Psoas muscle (tissue), 8 donors: Measurements from ENCODE around the gene HOXD3. TPM values are rescaled to one million over a fixed set of nuclear protein-coding genes. Genes with fewer than 3 reads are reported as not detected.

Source experiments
- ATAC-seq, 4 donors: fragments of 200-7000 bp; cut with Tn5 transposase; one replicate each; pipeline ENCODE4 v1.9.1; 2020; ENCODE audit warnings: moderate library complexity in 3 of 4, mild to moderate bottlenecking in 2 of 4
- DNase-seq, 2 donors: peaks; one replicate each; pipeline ENCODE4 v3.0.0-alpha.2; 2020
- H3K27ac ChIP-seq: fragments of 200-600 bp; one replicate; pipeline ENCODE4 v1.8.0; 2022
- H3K27me3 ChIP-seq, 3 donors: fragments of 200-600 bp in 1 of 3; one replicate each; pipeline versions ENCODE4 v1.6.1 to v1.8.0; 2013 to 2022; ENCODE audit warnings: low read length in 2 of 3, mild to moderate bottlenecking in 2 of 3, moderate library complexity in 1 of 3; ENCODE audit not compliant: insufficient read depth in 3 of 3
- H3K36me3 ChIP-seq, 2 donors: fragments of 200-600 bp in 1 of 2; one replicate each; pipeline versions ENCODE4 v1.6.1 to v1.8.0; 2013 to 2022; ENCODE audit warnings: low read depth in 1 of 2, mild to moderate bottlenecking in 1 of 2, moderate library complexity in 1 of 2; ENCODE audit not compliant: insufficient read depth in 1 of 2
- H3K4me1 ChIP-seq: fragments of 200-600 bp; one replicate; pipeline ENCODE4 v1.8.0; 2022
- H3K4me3 ChIP-seq: fragments of 200-600 bp; one replicate; pipeline ENCODE4 v1.8.0; 2022; ENCODE audit warnings: mild to moderate bottlenecking
- H3K9me3 ChIP-seq: fragments of 200-600 bp; one replicate; pipeline ENCODE4 v1.8.0; 2022
- CTCF ChIP-seq: fragments of 200-600 bp; IDR thresholded peaks from one replicate; pipeline ENCODE4 v1.8.0; 2022; ENCODE audit warnings: antibody characterized with exemption
- WGBS, 3 donors: extraction: QIAGEN DNeasy Blood & Tissue Kit; methylation state at CpG; one replicate each; pipeline versions ENCODE4 v1.1.6 to v1.1.7; 2013; 5-methylcytosine and 5-hydroxymethylcytosine counted together
- intact Hi-C, 2 donors: fragments of 100-400 bp; cut with DNase I; formaldehyde crosslinking; loops; one replicate each; pipeline versions ENCODE4 v1.11.0 to v1.14.2; 2022
- polyA plus RNA-seq, 3 donors: library from polyadenylated mRNA; stranded (reverse); fragments of 200-250 nt; gene quantifications; one replicate each; pipeline ENCODE4 v1.2.3, GENCODE V29; 2013
- total RNA-seq, 4 donors: library from RNA; stranded (reverse); fragmentation: NEBNext Ultra II Directional in 2 of 4; extraction: Animal tissue kit (Norgen Biotek cat#: 25700) in 2 of 4; gene quantifications; one replicate each; pipeline versions ENCODE4 v1.2.1 to v1.2.4, GENCODE V29; 2021 to 2023
- donor health status: healthy with polysubstance abuse.
- donor health status: DM: no; HTN: no; CAD: no; lungs with moderate emphysema.
- donor health status: Bipolar disorder and iron deficiency.
- donor health status: healthy.
- donor health status: DM: yes; HTN: yes; CAD: no.
- donor health status: DM: no; HTN: no; CAD: no.
- donor health status: DM: no; HTN: no; CAD: no.
- donor health status: DM: yes; HTN: yes; CAD: no.

Gene HOXD3
- total and polyA plus RNA-seq, 7 donors: 0.64 to 3.8 (median 1.1) TPM

- no peaks in the 10 kb centered on the region for H3K9me3 ChIP-seq
- WGBS, 3 donors: 60 to 69% (median 65%) methylated on average over 41 to 44 of the region's 44 CpGs
These were observed 2.6 kb downstream of the HOXD3 start for GRCh38 chr2:176159663-176160250.

GRCh38 chr2:176160251-176160985 is 3.3 kb downstream of the HOXD3 start:
- Histone ChIP-seq H3K4me1 (no peaks in the 10 kb centered on the region), H3K4me3 (peak overlapping the region; percentile 48), H3K27me3 (peaks cover 0 to 8% (median 7%) of the 10 kb centered on the region in 3 donors), H3K36me3 (peaks cover 0 to 7% of the 10 kb centered on the region in 2 donors), H3K27ac (no peak overlapping the region), H3K9me3 (no peaks in the 10 kb centered on the region)
- DNase-seq: no peak
- ATAC-seq: peak in 1 of 4 donors; percentile 17
- intact Hi-C loops: no loop called here
- 51 to 62% (median 54%) methylated on average over 48 to 50 of the region's 50 CpGs for WGBS, 3 donors
- no peak for TF ChIP-seq CTCF

More at GRCh38 chr2:176159663-176160250, 2.6 kb downstream of the HOXD3 start:
- H3K27me3 ChIP-seq: peaks cover 0 to 6% (median 1%) of the 10 kb centered on the region in 3 donors
- intact Hi-C loops: no loop called here
- DNase-seq: no peak
- ATAC-seq: no peak
- peaks cover 0 to 13% of the 10 kb centered on the region in 2 donors for H3K36me3 ChIP-seq
- H3K27ac ChIP-seq: no peak overlapping the region
- no peak for TF ChIP-seq CTCF
- H3K4me3 ChIP-seq: peak overlapping the region; percentile 48
- H3K4me1 ChIP-seq: no peaks in the 10 kb centered on the region

GRCh38 chr2:176160986-176161824 is 4.1 kb downstream of the HOXD3 start:
- TF ChIP-seq CTCF: no peak
- intact Hi-C loops: no loop called here
- Histone ChIP-seq H3K9me3 (no peaks in the 10 kb centered on the region), H3K4me1 (no peaks in the 10 kb centered on the region), H3K4me3 (no peak overlapping the region), H3K36me3 (no peaks in the 10 kb centered on the region), H3K27ac (no peak overlapping the region), H3K27me3 (peaks cover 0 to 8% (median 7%) of the 10 kb centered on the region in 3 donors)
- DNase-seq: no peak
- ATAC-seq: no peak
- WGBS, 3 donors: 76 to 83% (median 82%) methylated on average over 22 of the region's 22 CpGs

GRCh38 chr2:176161825-176162626 is 4.9 kb downstream of the HOXD3 start:
- Histone ChIP-seq H3K36me3 (no peaks in the 10 kb centered on the region), H3K4me1 (no peaks in the 10 kb centered on the region), H3K27ac (no peak overlapping the region), H3K27me3 (peaks cover 0 to 8% (median 7%) of the 10 kb centered on the region in 3 donors), H3K9me3 (no peaks in the 10 kb centered on the region), H3K4me3 (no peak overlapping the region)
- peak in 2 of 4 donors; percentile 21 to 52 for ATAC-seq
- intact Hi-C loops: no loop called here
- WGBS, 3 donors: 24 to 34% (median 28%) methylated on average over 22 of the region's 22 CpGs
- TF ChIP-seq CTCF: no peak
- DNase-seq: no peak
